SU-DHL-6 (cell line): ENCODE results near the gene RPP25L.

Source experiments
- EZH2phosphoT487 ChIP-seq: fragments of 200-600 bp; sonication (generic), shearing (Covaris generic); conservative IDR thresholded peaks from 2 replicates; pipeline ENCODE4 v1.6.1; 2018; ENCODE audit warnings: mild to moderate bottlenecking, antibody characterized with exemption, low read length, moderate library complexity, mixed read lengths
- TF ChIP-seq, protein P1 (sequence below): fragments of 200-600 bp; sonication (generic); IDR thresholded peaks from one replicate; pipeline ENCODE4 v1.5.1; 2017; ENCODE audit warnings: antibody characterized with exemption, mild to moderate bottlenecking, low read length, moderate library complexity; ENCODE audit not compliant: insufficient read depth, poor library complexity, severe bottlenecking

DNA sequence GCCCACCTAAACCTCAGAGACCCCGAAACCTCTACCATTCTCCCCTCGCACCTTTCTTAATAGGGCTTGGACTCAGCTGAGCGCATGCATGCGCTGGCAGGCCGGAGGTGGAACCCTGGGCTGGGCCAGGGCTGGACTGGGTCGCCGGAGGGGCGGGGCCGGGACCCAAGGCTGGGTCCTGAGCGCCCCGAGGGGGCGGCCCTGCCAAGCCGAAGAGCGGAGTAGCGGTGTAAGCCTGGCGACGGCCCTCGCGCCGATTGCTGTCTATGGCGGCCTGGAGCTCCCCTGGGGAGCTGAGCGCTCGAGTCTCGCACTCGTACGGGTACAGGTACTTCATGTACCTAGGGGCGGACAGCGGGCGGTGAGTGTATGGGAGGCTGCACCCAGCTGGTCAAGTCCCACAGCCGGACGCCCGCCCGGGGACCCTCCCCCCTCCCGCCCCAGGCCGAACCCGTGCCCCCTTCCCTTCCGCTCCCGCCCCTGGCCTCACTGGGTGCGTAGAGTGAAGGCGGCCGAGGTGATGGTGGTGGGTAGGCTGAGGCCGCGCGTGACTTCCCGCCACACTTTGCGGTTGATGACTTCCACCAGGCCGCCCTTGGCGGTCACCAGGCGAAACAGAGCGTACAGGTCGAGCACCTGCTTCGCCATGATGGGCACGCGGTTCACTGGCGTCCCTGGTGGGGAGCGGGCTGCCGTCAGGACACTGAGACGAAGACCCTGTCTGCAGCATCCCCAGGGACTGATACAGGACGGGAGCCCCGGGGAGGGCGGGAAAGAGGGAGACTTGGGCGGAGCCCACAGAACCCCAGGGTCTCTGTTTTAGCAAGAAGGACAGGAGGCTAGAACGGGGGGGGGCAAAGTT is 11.7 kb upstream of the RPP25L start:
- TF ChIP-seq, protein P1, sequence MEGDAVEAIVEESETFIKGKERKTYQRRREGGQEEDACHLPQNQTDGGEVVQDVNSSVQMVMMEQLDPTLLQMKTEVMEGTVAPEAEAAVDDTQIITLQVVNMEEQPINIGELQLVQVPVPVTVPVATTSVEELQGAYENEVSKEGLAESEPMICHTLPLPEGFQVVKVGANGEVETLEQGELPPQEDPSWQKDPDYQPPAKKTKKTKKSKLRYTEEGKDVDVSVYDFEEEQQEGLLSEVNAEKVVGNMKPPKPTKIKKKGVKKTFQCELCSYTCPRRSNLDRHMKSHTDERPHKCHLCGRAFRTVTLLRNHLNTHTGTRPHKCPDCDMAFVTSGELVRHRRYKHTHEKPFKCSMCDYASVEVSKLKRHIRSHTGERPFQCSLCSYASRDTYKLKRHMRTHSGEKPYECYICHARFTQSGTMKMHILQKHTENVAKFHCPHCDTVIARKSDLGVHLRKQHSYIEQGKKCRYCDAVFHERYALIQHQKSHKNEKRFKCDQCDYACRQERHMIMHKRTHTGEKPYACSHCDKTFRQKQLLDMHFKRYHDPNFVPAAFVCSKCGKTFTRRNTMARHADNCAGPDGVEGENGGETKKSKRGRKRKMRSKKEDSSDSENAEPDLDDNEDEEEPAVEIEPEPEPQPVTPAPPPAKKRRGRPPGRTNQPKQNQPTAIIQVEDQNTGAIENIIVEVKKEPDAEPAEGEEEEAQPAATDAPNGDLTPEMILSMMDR: no peak
- TF ChIP-seq EZH2phosphoT487: no peak
